ENCODE results near the gene CDKL2. TPM values are rescaled to one million over a fixed set of nuclear protein-coding genes. Genes with fewer than 3 reads are reported as not detected.

The CDKL2 gene
- total and polyA plus RNA-seq, 2 experiments from 2014 or later = 1.8 to 3.1 TPM

GRCh38 chr4:75634951-75635350 lies 4.6 kb upstream of the CDKL2 start:
- no peaks in the 10 kb centered on the region for H3K79me2 ChIP-seq (replicated peaks; ENCODE audit: insufficient read depth)
- no peak for TF ChIP-seq ETS1 (IDR thresholded peaks at IDR 0.05)
- TF ChIP-seq JUNB (IDR thresholded peaks at IDR 0.05; ENCODE audit: unreplicated experiment) = no peak
- no peak for TF ChIP-seq EZH2 (IDR thresholded peaks at IDR 0.05; ENCODE audit: low read depth, unreplicated experiment)
- no peak for TF ChIP-seq POLR2AphosphoS5 (IDR thresholded peaks at IDR 0.05; ENCODE audit: low read depth)
- TF ChIP-seq ZNF462 (CRISPR knock-in tag; IDR thresholded peaks at IDR 0.05) = no peak
- TF ChIP-seq REST (IDR thresholded peaks at IDR 0.05; ENCODE audit: unreplicated experiment) = no peak
- no peak for TF ChIP-seq NANOG (IDR thresholded peaks at IDR 0.05; ENCODE audit: borderline replicate concordance)
- no peak for TF ChIP-seq CTCF (conservative IDR thresholded peaks at IDR 0.05; ENCODE audit: low read depth in 2 of 2)
- TF ChIP-seq ZNF331 (CRISPR knock-in tag; IDR thresholded peaks at IDR 0.05; ENCODE audit: low read depth) = no peak
- no peak for TF ChIP-seq ZNF114 (CRISPR knock-in tag; IDR thresholded peaks at IDR 0.05)
- TF ChIP-seq EZH2phosphoT487 (IDR thresholded peaks at IDR 0.05; ENCODE audit: unreplicated experiment) = no peak
- TF ChIP-seq STAT1 (IDR thresholded peaks at IDR 0.05; ENCODE audit: unreplicated experiment) = no peak
- no peak for TF ChIP-seq CREB1 (CRISPR knock-in tag; IDR thresholded peaks at IDR 0.05; ENCODE audit: low read depth)
- H3K4me3 ChIP-seq = no peak overlapping the region
- H3K9me2 ChIP-seq (ENCODE audit: insufficient read depth) = no peaks in the 10 kb centered on the region
- Mint-ChIP-seq H3K4me3 (no peak overlapping the region), H3K9me3 (no peaks in the 10 kb centered on the region; the same call in 2 of the 3 replicates), H3K36me3 (ENCODE audit: low read depth) (no peaks in the 10 kb centered on the region), H3K27me3 (ENCODE audit: insufficient read depth, low read depth, poor library complexity) (peaks cover 9% of the 10 kb centered on the region), H3K4me1 (peaks cover 9% of the 10 kb centered on the region), H3K27ac (no peak overlapping the region)
- ATAC-seq (no peak), DNase-seq (ENCODE audit: low spot score) (no peak)
- H4K20me1 ChIP-seq (replicated peaks; ENCODE audit: insufficient read depth) = no peaks in the 10 kb centered on the region
- H3K27ac ChIP-seq (ENCODE audit: low read depth) = no peak overlapping the region
- H3K4me2 ChIP-seq = no peak overlapping the region
- H3K4me1 ChIP-seq (ENCODE audit: insufficient read depth) = peaks cover 5% of the 10 kb centered on the region; the same call in 1 of the 2 replicates
- H3K27me3 ChIP-seq (ENCODE audit: insufficient read depth) = no peaks in the 10 kb centered on the region
- H3F3A ChIP-seq (replicated peaks; ENCODE audit: low read depth) = no peaks in the 10 kb centered on the region; the same call in 1 of the 2 replicates
- H2AFZ ChIP-seq = no peak overlapping the region
- H3K36me3 ChIP-seq (ENCODE audit: insufficient read depth) = no peaks in the 10 kb centered on the region
